ENCODE measurements around the gene NUP93. TPM values are rescaled to one million over a fixed set of nuclear protein-coding genes. Genes with fewer than 3 reads are reported as not detected.

Gene NUP93
- total RNA-seq, 3 donors from 2014 or later (not counting 1 experiment from before 2014, with no cell fraction given), result 83.7 to 88.8 (median 87.9) TPM

DNA sequence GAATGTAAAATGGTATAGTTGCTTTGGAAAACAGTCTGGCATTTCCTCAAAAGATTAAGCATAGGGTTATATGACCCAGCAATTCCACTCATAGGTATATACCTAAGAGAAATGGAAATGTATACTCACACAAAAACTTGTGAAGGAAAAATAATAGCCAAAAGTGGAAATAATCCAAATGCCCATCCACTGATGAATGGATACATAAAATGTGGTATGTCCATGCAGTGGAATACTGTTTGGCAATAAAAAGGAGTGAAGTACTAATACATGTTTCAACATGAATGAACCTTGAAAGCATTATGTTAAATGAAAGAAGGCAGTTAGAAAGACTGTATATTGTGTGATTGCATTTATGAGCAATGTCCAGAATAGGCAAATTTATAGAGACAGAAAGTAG is 25.1 kb downstream of the NUP93 start:
- peaks cover 16% of the 10 kb centered on the region for H3K36me3 ChIP-seq (ENCODE audit: control insufficient read depth, insufficient read depth, low read length)
- Mint-ChIP-seq H3K9me3 (no peaks in the 10 kb centered on the region), H3K4me3 (no peak overlapping the region), H3K4me1 (peaks cover 3 to 22% of the 10 kb centered on the region in 2 donors), H3K27ac (no peak overlapping the region), H3K27me3 (ENCODE audit: low read depth in 2 of 2) (no peaks in the 10 kb centered on the region), H3K36me3 (peaks cover 11% of the 10 kb centered on the region)
- intact Hi-C loops (cut with micrococcal nuclease), result no loop called here
- ATAC-seq (no peak), DNase-seq (no peak)
- no peak overlapping the region for H3K27ac ChIP-seq (ENCODE audit: low read length)
- no peaks in the 10 kb centered on the region for H3K4me1 ChIP-seq (ENCODE audit: control insufficient read depth, insufficient read depth, low read length)
- H3K9me3 ChIP-seq (ENCODE audit: control insufficient read depth, insufficient read depth, low read length), result no peaks in the 10 kb centered on the region
- no peak overlapping the region for H3K4me3 ChIP-seq (ENCODE audit: low read length)
- TF ChIP-seq, protein P1, sequence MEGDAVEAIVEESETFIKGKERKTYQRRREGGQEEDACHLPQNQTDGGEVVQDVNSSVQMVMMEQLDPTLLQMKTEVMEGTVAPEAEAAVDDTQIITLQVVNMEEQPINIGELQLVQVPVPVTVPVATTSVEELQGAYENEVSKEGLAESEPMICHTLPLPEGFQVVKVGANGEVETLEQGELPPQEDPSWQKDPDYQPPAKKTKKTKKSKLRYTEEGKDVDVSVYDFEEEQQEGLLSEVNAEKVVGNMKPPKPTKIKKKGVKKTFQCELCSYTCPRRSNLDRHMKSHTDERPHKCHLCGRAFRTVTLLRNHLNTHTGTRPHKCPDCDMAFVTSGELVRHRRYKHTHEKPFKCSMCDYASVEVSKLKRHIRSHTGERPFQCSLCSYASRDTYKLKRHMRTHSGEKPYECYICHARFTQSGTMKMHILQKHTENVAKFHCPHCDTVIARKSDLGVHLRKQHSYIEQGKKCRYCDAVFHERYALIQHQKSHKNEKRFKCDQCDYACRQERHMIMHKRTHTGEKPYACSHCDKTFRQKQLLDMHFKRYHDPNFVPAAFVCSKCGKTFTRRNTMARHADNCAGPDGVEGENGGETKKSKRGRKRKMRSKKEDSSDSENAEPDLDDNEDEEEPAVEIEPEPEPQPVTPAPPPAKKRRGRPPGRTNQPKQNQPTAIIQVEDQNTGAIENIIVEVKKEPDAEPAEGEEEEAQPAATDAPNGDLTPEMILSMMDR (IDR thresholded peaks at IDR 0.05), result no peak
- no peaks in the 10 kb centered on the region for H3K27me3 ChIP-seq (ENCODE audit: control insufficient read depth, insufficient read depth, low read length)

GRCh38 chr16:56758432-56758831 is 28.5 kb downstream of the NUP93 start:
- DNase-seq, result no peak
- no peak overlapping the region for H3K27ac ChIP-seq (ENCODE audit: low read length)
- Mint-ChIP-seq H3K27me3 (ENCODE audit: low read depth in 2 of 2) (no peaks in the 10 kb centered on the region), H3K9me3 (no peaks in the 10 kb centered on the region), H3K36me3 (peaks cover 5% of the 10 kb centered on the region), H3K4me3 (no peak overlapping the region), H3K4me1 (peaks cover 0 to 15% of the 10 kb centered on the region in 2 donors), H3K27ac (no peak overlapping the region)
- intact Hi-C loops (cut with micrococcal nuclease), result no loop called here
- ATAC-seq, result no peak
- H3K4me1 ChIP-seq (ENCODE audit: control insufficient read depth, insufficient read depth, low read length), result no peaks in the 10 kb centered on the region
- H3K27me3 ChIP-seq (ENCODE audit: control insufficient read depth, insufficient read depth, low read length), result no peaks in the 10 kb centered on the region
- TF ChIP-seq, protein P1 (IDR thresholded peaks at IDR 0.05), result no peak
- whole genome bisulfite sequencing (ENCODE audit: insufficient coverage), result 100% methylated on average over 3 of the region's 3 CpGs
- no peak overlapping the region for H3K4me3 ChIP-seq (ENCODE audit: low read length)
- peaks cover 37% of the 10 kb centered on the region for H3K36me3 ChIP-seq (ENCODE audit: control insufficient read depth, insufficient read depth, low read length)
- no peaks in the 10 kb centered on the region for H3K9me3 ChIP-seq (ENCODE audit: control insufficient read depth, insufficient read depth, low read length)

DNA sequence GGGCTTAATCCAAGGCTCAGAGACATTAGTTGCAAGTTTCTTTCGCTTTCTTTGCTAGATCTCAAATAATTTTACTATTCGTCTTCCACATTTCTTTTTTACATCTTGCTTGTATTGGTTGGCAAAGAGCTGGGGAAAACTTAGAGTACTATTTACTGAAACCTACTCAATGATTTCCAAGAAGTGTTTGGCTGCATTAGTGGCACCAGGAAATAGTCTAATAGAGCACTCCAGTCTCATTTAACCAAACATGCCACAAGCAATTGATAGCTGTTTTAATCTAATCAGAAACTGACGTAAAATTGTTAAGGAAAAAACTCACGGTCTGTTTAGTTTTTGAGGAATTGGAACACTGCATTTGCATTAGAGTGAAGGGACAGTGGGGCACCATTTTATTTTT is 29.0 kb downstream of the NUP93 start:
- Mint-ChIP-seq H3K9me3 (no peaks in the 10 kb centered on the region), H3K4me1 (peaks cover 0 to 12% of the 10 kb centered on the region in 2 donors), H3K27ac (no peak overlapping the region), H3K36me3 (no peaks in the 10 kb centered on the region), H3K4me3 (no peak overlapping the region), H3K27me3 (ENCODE audit: low read depth in 2 of 2) (no peaks in the 10 kb centered on the region)
- H3K4me1 ChIP-seq (ENCODE audit: control insufficient read depth, insufficient read depth, low read length), result no peaks in the 10 kb centered on the region
- intact Hi-C loops (cut with micrococcal nuclease), result no loop called here
- WGBS (ENCODE audit: insufficient coverage), result 98% methylated on average over 3 of the region's 4 CpGs
- TF ChIP-seq, protein P1 (IDR thresholded peaks at IDR 0.05), result no peak
- no peak overlapping the region for H3K4me3 ChIP-seq (ENCODE audit: low read length)
- H3K27ac ChIP-seq (ENCODE audit: low read length), result no peak overlapping the region
- H3K9me3 ChIP-seq (ENCODE audit: control insufficient read depth, insufficient read depth, low read length), result no peaks in the 10 kb centered on the region
- no peaks in the 10 kb centered on the region for H3K27me3 ChIP-seq (ENCODE audit: control insufficient read depth, insufficient read depth, low read length)
- DNase-seq (no peak), ATAC-seq (no peak)
- peaks cover 41% of the 10 kb centered on the region for H3K36me3 ChIP-seq (ENCODE audit: control insufficient read depth, insufficient read depth, low read length)

DNA sequence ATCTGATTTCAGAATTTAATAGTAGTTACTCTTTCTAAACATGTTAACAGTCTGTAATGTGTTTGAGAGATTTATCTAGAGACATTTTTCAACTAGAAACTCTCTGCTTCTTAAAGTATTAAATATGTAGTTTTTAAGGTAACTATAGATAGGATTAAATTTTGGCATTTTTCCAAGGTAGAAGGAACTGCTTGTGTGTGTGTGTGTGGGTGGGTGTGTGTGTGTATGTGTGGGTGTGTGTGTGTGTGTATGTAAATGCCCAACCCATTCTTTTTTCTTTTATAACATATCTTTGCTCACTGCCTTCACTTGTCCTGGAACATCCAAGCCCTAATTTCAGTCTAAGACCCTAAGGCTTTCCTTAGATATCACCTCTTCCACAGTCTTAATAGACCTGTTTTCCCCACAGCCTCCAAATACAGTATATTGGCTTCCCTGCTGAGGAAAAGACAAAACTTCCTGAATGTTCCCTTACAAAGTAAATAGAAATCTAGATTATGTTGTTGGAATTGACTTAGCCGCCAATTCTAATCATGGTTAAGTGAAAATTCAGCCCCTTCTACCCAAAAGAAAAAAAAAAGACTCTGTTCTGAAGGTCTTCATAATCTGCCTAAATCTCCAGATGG is 33.5 kb downstream of the NUP93 start:
- H3K4me3 Mint-ChIP-seq, result no peak overlapping the region
- Histone ChIP-seq H3K27me3 (ENCODE audit: control insufficient read depth, insufficient read depth, low read length) (no peaks in the 10 kb centered on the region), H3K27ac (ENCODE audit: low read length) (no peak overlapping the region), H3K9me3 (ENCODE audit: control insufficient read depth, insufficient read depth, low read length) (no peaks in the 10 kb centered on the region), H3K36me3 (ENCODE audit: control insufficient read depth, insufficient read depth, low read length) (peaks cover 44% of the 10 kb centered on the region), H3K4me3 (ENCODE audit: low read length) (no peak overlapping the region), H3K4me1 (ENCODE audit: control insufficient read depth, insufficient read depth, low read length) (no peaks in the 10 kb centered on the region)
- TF ChIP-seq, protein P1 (IDR thresholded peaks at IDR 0.05), result no peak
- H3K36me3 Mint-ChIP-seq, result no peaks in the 10 kb centered on the region
- DNase-seq (no peak), ATAC-seq (no peak)
- H3K4me1 Mint-ChIP-seq, result peaks cover 0 to 1% of the 10 kb centered on the region in 2 donors
- H3K27me3 Mint-ChIP-seq (ENCODE audit: low read depth in 2 of 2), result no peaks in the 10 kb centered on the region
- no peak overlapping the region for H3K27ac Mint-ChIP-seq
- WGBS (ENCODE audit: insufficient coverage), result 100% methylated on average over 1 of the region's 1 CpG
- intact Hi-C loops (cut with micrococcal nuclease), result no loop called here
- no peaks in the 10 kb centered on the region for H3K9me3 Mint-ChIP-seq
